ENCODE results near the gene MROH8. TPM values are rescaled to one million over a fixed set of nuclear protein-coding genes. Genes with fewer than 3 reads are reported as not detected.

MROH8 gene
- polyA plus RNA-seq, 2 of the 4 experiments (the other 2 are of a cell fraction): 1.3 to 3.3 TPM

GRCh38 chr20:37190354-37191112 lies 11.2 kb upstream of the MROH8 start:
- FAIRE-seq: no peak
- no peaks in the 10 kb centered on the region for H3K9me3 ChIP-seq
- ChIA-PET CTCF (interaction anchor here (1.0 to 10.1 kb wide), 8 partner anchors 8 to 341 kb away, joined by 3 to 120 read pairs (median 28); partner anchors contain the start of genes BLCAP, MROH8 and RPN2), POLR2A (no interaction called here)
- no peak overlapping the region for H3K4me2 ChIP-seq
- no peak overlapping the region for H3K4me3 ChIP-seq
- H3K27ac ChIP-seq: no peak overlapping the region
- DNase-seq (ENCODE audit: low read depth in 1 of 2, low spot score in 1 of 2): no peak
- no peak for ATAC-seq
- peaks cover 3% of the 10 kb centered on the region; the same call in 1 of the 3 replicates for H3K4me1 ChIP-seq
- WGBS (ENCODE audit: missing lambda C conversion rate): 81% methylated on average over 9 of the region's 9 CpGs
- no peak for TF ChIP-seq CTCF (IDR thresholded peaks at IDR 0.05)
- TF ChIP-seq BHLHE40 (IDR thresholded peaks at IDR 0.05; ENCODE audit: low read depth, low read length): no peak
- TF ChIP-seq CHD4 (IDR thresholded peaks at IDR 0.05; ENCODE audit: borderline replicate concordance): no peak
- TF ChIP-seq USF2 (IDR thresholded peaks at IDR 0.05): no peak
- TF ChIP-seq POLR2AphosphoS2 (conservative IDR thresholded peaks at IDR 0.05; ENCODE audit: low read length): no peak
- no peak for TF ChIP-seq ZNF302 (CRISPR knock-in tag; IDR thresholded peaks at IDR 0.05)
- TF ChIP-seq RCOR1 (IDR thresholded peaks at IDR 0.05; ENCODE audit: low read depth, low read length): no peak
- no peak for TF ChIP-seq BCL3 (IDR thresholded peaks at IDR 0.05)

- H3K9me3 ChIP-seq: no peaks in the 10 kb centered on the region
- H3K4me2 ChIP-seq: no peak overlapping the region
- FAIRE-seq (no peak), ATAC-seq (no peak), DNase-seq (ENCODE audit: low read depth in 1 of 2, low spot score in 1 of 2) (no peak)
- POLR2A ChIA-PET: interaction anchor here (1.0 kb wide), 1 partner anchor 11 kb away, joined by 3 read pairs; the partner anchor contains the start of genes MROH8 and RPN2
- 76% methylated on average over 6 of the region's 6 CpGs for WGBS (ENCODE audit: missing lambda C conversion rate)
- H3K4me3 ChIP-seq: no peak overlapping the region
- CTCF ChIA-PET: interaction anchor here (5.0 to 10.1 kb wide), 5 partner anchors 7 to 342 kb away, joined by 24 to 120 read pairs (median 51); partner anchors contain the start of genes BLCAP, MROH8 and RPN2
- TF ChIP-seq EP300 (IDR thresholded peaks at IDR 0.05) (no peak), RARB (CRISPR knock-in tag; IDR thresholded peaks at IDR 0.05) (no peak), FOSB (CRISPR knock-in tag; IDR thresholded peaks at IDR 0.05) (no peak), ESRRA (IDR thresholded peaks at IDR 0.05; ENCODE audit: borderline replicate concordance, low read length) (no peak), CBX2 (IDR thresholded peaks at IDR 0.05; ENCODE audit: borderline replicate concordance, low read depth) (no peak)
- H3K27ac ChIP-seq: no peak overlapping the region
- H3K4me1 ChIP-seq: peaks cover 3% of the 10 kb centered on the region; the same call in 1 of the 3 replicates
Measured at GRCh38 chr20:37189416-37190016, 10.2 kb upstream of the MROH8 start.

GRCh38 chr20:37188787-37189186 lies 9.4 kb upstream of the MROH8 start:
- WGBS (ENCODE audit: missing lambda C conversion rate): 92% methylated on average over 7 of the region's 7 CpGs
- Histone ChIP-seq H3K9me3 (no peaks in the 10 kb centered on the region), H3K27ac (no peak overlapping the region), H3K4me2 (no peak overlapping the region), H3K4me3 (no peak overlapping the region), H3K4me1 (peaks cover 3% of the 10 kb centered on the region; the same call in 1 of the 3 replicates)
- no peak for DNase-seq (ENCODE audit: low read depth in 1 of 2, low spot score in 1 of 2)
- POLR2A ChIA-PET: no interaction called here
- CTCF ChIA-PET: interaction anchor here (5.0 to 10.1 kb wide), 4 partner anchors 11 to 343 kb away, joined by 24 to 120 read pairs (median 68); partner anchors contain the start of genes BLCAP, MROH8 and RPN2
- no peak for FAIRE-seq
- TF ChIP-seq ATOH8 (CRISPR knock-in tag; IDR thresholded peaks at IDR 0.05; ENCODE audit: low read depth): no peak
- no peak for TF ChIP-seq NFE2L2 (conservative IDR thresholded peaks at IDR 0.05; ENCODE audit: low read length)
- no peak for TF ChIP-seq MAFK (IDR thresholded peaks at IDR 0.05; ENCODE audit: partially characterized antibody)
- no peak for TF ChIP-seq ZC3H11A (IDR thresholded peaks at IDR 0.05)
- no peak for TF ChIP-seq JUNB (IDR thresholded peaks at IDR 0.05)
- no peak for TF ChIP-seq HOXA7 (CRISPR knock-in tag; IDR thresholded peaks at IDR 0.05)
- TF ChIP-seq KDM1A (IDR thresholded peaks at IDR 0.05; ENCODE audit: low read depth): no peak
- TF ChIP-seq BHLHE40 (IDR thresholded peaks at IDR 0.05; ENCODE audit: low read depth, low read length): no peak
- no peak for TF ChIP-seq POLR2AphosphoS2 (conservative IDR thresholded peaks at IDR 0.05; ENCODE audit: low read length)
- no peak for TF ChIP-seq HEYL (CRISPR knock-in tag; IDR thresholded peaks at IDR 0.05)
- no peak for TF ChIP-seq NPAS2 (CRISPR knock-in tag; IDR thresholded peaks at IDR 0.05; ENCODE audit: borderline replicate concordance)
- TF ChIP-seq POLR2A (IDR thresholded peaks at IDR 0.05; ENCODE audit: low read length): no peak
- no peak for TF ChIP-seq BCL3 (IDR thresholded peaks at IDR 0.05)
- TF ChIP-seq MYC (IDR thresholded peaks at IDR 0.05; ENCODE audit: borderline replicate concordance, low read length): no peak
- no peak for ATAC-seq
